NCI-H1417 treated with DMSO at 0.1 percent for 48 hours (cell line): ENCODE data around the gene STRIT1.

Experiments used
- DNase-seq: peaks from one replicate; lab custom pipeline; 2025; lab: John Stamatoyannopoulos, UW

Gene STRIT1

GRCh38 chr3:155293516-155293915 lies at the start of gene STRIT1:
Gene STRIT1, minus strand, starts transcription at chr3:155293683.
- DNase-seq, result no peak

- no peak for DNase-seq
Observed at GRCh38 chr3:155342344-155342743, 48.9 kb upstream of the STRIT1 start.

GRCh38 chr3:155339052-155339451 lies 45.6 kb upstream of the STRIT1 start:
- DNase-seq, result no peak

- no peak for DNase-seq
Observed at GRCh38 chr3:155335724-155336354, 42.4 kb upstream of the STRIT1 start.

- no peak for DNase-seq
Observed at GRCh38 chr3:155334914-155335723, 41.6 kb upstream of the STRIT1 start.

- DNase-seq, result no peak
Observed at GRCh38 chr3:155334215-155334913, 40.9 kb upstream of the STRIT1 start.

- no peak for DNase-seq
Observed at GRCh38 chr3:155332716-155333115, 39.2 kb upstream of the STRIT1 start.

- no peak for DNase-seq
Observed at GRCh38 chr3:155331078-155331477, 37.6 kb upstream of the STRIT1 start.

GRCh38 chr3:155330370-155330769 lies 36.9 kb upstream of the STRIT1 start:
- DNase-seq, result no peak

- no peak for DNase-seq
Observed at GRCh38 chr3:155329513-155330048, 36.1 kb upstream of the STRIT1 start.

GRCh38 chr3:155327871-155328270 lies 34.4 kb upstream of the STRIT1 start:
- no peak for DNase-seq

GRCh38 chr3:155327430-155327829 lies 33.9 kb upstream of the STRIT1 start:
- DNase-seq, result no peak

GRCh38 chr3:155326901-155327300 lies 33.4 kb upstream of the STRIT1 start:
- no peak for DNase-seq

- no peak for DNase-seq
Observed at GRCh38 chr3:155326244-155326643, 32.8 kb upstream of the STRIT1 start.

GRCh38 chr3:155325263-155325835 lies 31.9 kb upstream of the STRIT1 start:
- DNase-seq, result no peak

- peak; percentile 55 for DNase-seq
Observed at GRCh38 chr3:155323063-155323666, 29.7 kb upstream of the STRIT1 start.

- no peak for DNase-seq
Observed at GRCh38 chr3:155321418-155321817, 27.9 kb upstream of the STRIT1 start.

- DNase-seq, result no peak
Observed at GRCh38 chr3:155320934-155321333, 27.5 kb upstream of the STRIT1 start.

- no peak for DNase-seq
Observed at GRCh38 chr3:155318740-155319139, 25.3 kb upstream of the STRIT1 start.

- no peak for DNase-seq
Observed at GRCh38 chr3:155317211-155317610, 23.7 kb upstream of the STRIT1 start.

GRCh38 chr3:155316426-155316825 lies 22.9 kb upstream of the STRIT1 start:
- no peak for DNase-seq

GRCh38 chr3:155313916-155314315 lies 20.4 kb upstream of the STRIT1 start:
- DNase-seq, result no peak
